MM.1S (cell line): Measurements from ENCODE around the gene EPX.

Experiments
- EZH2 ChIP-seq: fragments of 300-600 bp; sonication (generic); optimal IDR thresholded peaks from 2 replicates; pipeline ENCODE3; 2017; ENCODE audit warnings: low read depth, mild to moderate bottlenecking, antibody characterized with exemption, low read length, mixed read lengths
- EZH2phosphoT487 ChIP-seq: fragments of 300-600 bp; sonication (generic); IDR thresholded peaks from 2 replicates; pipeline ENCODE4 v1.6.1; 2018; ENCODE audit warnings: antibody characterized with exemption, low read length
- TF ChIP-seq, protein P1 (sequence below): fragments of 300-600 bp; sonication (generic); IDR thresholded peaks from 2 replicates; pipeline ENCODE4 v1.5.1; 2016; ENCODE audit warnings: antibody characterized with exemption, low read length, mixed read lengths

GRCh38 chr17:58234512-58234911 is 42.0 kb downstream of the EPX start:
- TF ChIP-seq, protein P1, sequence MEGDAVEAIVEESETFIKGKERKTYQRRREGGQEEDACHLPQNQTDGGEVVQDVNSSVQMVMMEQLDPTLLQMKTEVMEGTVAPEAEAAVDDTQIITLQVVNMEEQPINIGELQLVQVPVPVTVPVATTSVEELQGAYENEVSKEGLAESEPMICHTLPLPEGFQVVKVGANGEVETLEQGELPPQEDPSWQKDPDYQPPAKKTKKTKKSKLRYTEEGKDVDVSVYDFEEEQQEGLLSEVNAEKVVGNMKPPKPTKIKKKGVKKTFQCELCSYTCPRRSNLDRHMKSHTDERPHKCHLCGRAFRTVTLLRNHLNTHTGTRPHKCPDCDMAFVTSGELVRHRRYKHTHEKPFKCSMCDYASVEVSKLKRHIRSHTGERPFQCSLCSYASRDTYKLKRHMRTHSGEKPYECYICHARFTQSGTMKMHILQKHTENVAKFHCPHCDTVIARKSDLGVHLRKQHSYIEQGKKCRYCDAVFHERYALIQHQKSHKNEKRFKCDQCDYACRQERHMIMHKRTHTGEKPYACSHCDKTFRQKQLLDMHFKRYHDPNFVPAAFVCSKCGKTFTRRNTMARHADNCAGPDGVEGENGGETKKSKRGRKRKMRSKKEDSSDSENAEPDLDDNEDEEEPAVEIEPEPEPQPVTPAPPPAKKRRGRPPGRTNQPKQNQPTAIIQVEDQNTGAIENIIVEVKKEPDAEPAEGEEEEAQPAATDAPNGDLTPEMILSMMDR, result no peak
- TF ChIP-seq EZH2phosphoT487 (no peak), EZH2 (no peak)
